K562 (cell line): Measurements from ENCODE around the gene TMEM179. TPM values are rescaled to one million over a fixed set of nuclear protein-coding genes. Genes with fewer than 3 reads are reported as not detected.
A peak's percentile ranks its signal among the peaks of the same experiment; 100 is the strongest.

Experiments
- ATAC-seq: fragments of 200-7000 bp; cut with Tn5 transposase; 3 replicates; pipeline ENCODE4 v1.9.1; 2020; ENCODE audit warnings: moderate library complexity
- BruUV-seq: library from RNA; stranded (reverse); fragments of 400-500 nt; replicated peaks from 2 replicates; lab custom pipeline; 2021; lab: Mats Ljungman, UMichigan
- CTCF ChIA-PET: fragments of 300-600 bp; formaldehyde crosslinking; extraction: SDS; loops from one replicate; lab custom pipeline; 2021; ENCODE audit warnings: low intra/inter-chr PET ratio; lab: Yijun Ruan, JAX
- POLR2A ChIA-PET: fragments of 300-600, 350-650 bp; sonication (Branson Sonifier 250); formaldehyde crosslinking; extraction: SDS; loops from one replicate; lab custom pipeline; 2021; ENCODE audit warnings: antibody characterized with exemption, inconsistent platforms; lab: Yijun Ruan, JAX
- DNase-seq, 4 experiments: peaks; one replicate each; pipeline versions ENCODE4 v3.0.0 to v3.0.0-alpha.2; 2011 to 2018; ENCODE audit warnings: low spot score in 3 of 4, mixed read lengths in 3 of 4; ENCODE audit errors: extremely low read depth in 1 of 4
- FAIRE-seq: peaks from 2 replicates; lab custom pipeline; 2011; peaks lifted over from hg19 to GRCh38; lab: Jason Lieb, UNC
- H2AFZ ChIP-seq: 2 replicates; pipeline ENCODE4 v1.6.0; 2011; ENCODE audit warnings: low read depth, low read length, control low read depth, inconsistent platforms
- H3K27ac ChIP-seq: fragments of 200-600 bp; 3 replicates; pipeline ENCODE4 v1.8.0; 2011; ENCODE audit warnings: low read depth, mild to moderate bottlenecking, control low read depth, inconsistent platforms, low read length, moderate library complexity, mixed read lengths; ENCODE audit errors: extremely low read depth
- H3K27me3 ChIP-seq, 2 experiments: fragments of 300-600 bp in 1 of 2; 2 replicates in 1 of 2; 3 replicates in 1 of 2; pipeline versions ENCODE4 v1.6.0 to v1.8.0; 2011; ENCODE audit warnings: inconsistent platforms in 2 of 2, low read length in 2 of 2, mild to moderate bottlenecking in 1 of 2, mixed read lengths in 1 of 2, moderate library complexity in 1 of 2; ENCODE audit not compliant: control insufficient read depth in 2 of 2, insufficient read depth in 2 of 2
- H3K36me3 ChIP-seq: fragments of 300-600 bp; 3 replicates; pipeline ENCODE4 v1.8.0; 2011; ENCODE audit warnings: mild to moderate bottlenecking, low read length, inconsistent platforms; ENCODE audit not compliant: control insufficient read depth, insufficient read depth
- H3K4me1 ChIP-seq, 2 experiments: fragments of 200-600 bp in 1 of 2; replicated peaks in 1 of 2; 2 replicates in 1 of 2; 3 replicates in 1 of 2; pipeline versions ENCODE4 v1.5.1 to v1.8.0; 2011; ENCODE audit warnings: inconsistent platforms in 2 of 2, low read length in 2 of 2, mild to moderate bottlenecking in 1 of 2, mixed read lengths in 1 of 2, moderate library complexity in 1 of 2; ENCODE audit not compliant: control insufficient read depth in 2 of 2, insufficient read depth in 2 of 2
- H3K4me2 ChIP-seq: 2 replicates; pipeline ENCODE4 v1.6.1; 2011; ENCODE audit warnings: low read length, control low read depth, inconsistent platforms, mixed read lengths; ENCODE audit not compliant: insufficient read depth
- H3K4me3 ChIP-seq: fragments of 200-600 bp; sonication (generic), shearing (Covaris generic); 2 replicates; pipeline ENCODE4 v1.5.1; 2016; ENCODE audit warnings: control low read depth, inconsistent platforms
- H3K79me2 ChIP-seq: fragments of 200-600 bp; 3 replicates; pipeline ENCODE4 v1.8.0; 2011; ENCODE audit warnings: low read length, inconsistent platforms; ENCODE audit not compliant: control insufficient read depth, insufficient read depth
- H3K9ac ChIP-seq, 2 experiments: 2 replicates each; pipeline versions ENCODE4 v1.6.0 to v1.6.1; 2011; ENCODE audit warnings: low read depth in 2 of 2, low read length in 2 of 2, control low read depth in 1 of 2, inconsistent platforms in 1 of 2, mild to moderate bottlenecking in 1 of 2, mixed read lengths in 1 of 2; ENCODE audit not compliant: insufficient read depth in 1 of 2
- H3K9me1 ChIP-seq: one replicate; pipeline ENCODE4 v1.6.0; 2011; ENCODE audit warnings: inconsistent platforms, mild to moderate bottlenecking, low read length, moderate library complexity; ENCODE audit not compliant: control insufficient read depth, insufficient read depth
- H3K9me3 ChIP-seq: replicated peaks from 2 replicates; pipeline ENCODE4 v1.5.1; 2011; ENCODE audit warnings: low read depth, low read length, inconsistent platforms; ENCODE audit not compliant: control insufficient read depth, insufficient read depth
- H4K20me1 ChIP-seq: replicated peaks from 2 replicates; pipeline ENCODE4 v1.6.1; 2011; ENCODE audit warnings: low read length, inconsistent platforms, mixed read lengths; ENCODE audit not compliant: control insufficient read depth, insufficient read depth
- BHLHE40 ChIP-seq: IDR thresholded peaks from 2 replicates; pipeline ENCODE4 v1.6.1; 2011; ENCODE audit warnings: low read length, improper control_type of control experiment
- CHAMP1 ChIP-seq: fragments of 450-650 bp; IDR thresholded peaks from 2 replicates; pipeline ENCODE4 v1.6.1; 2016; ENCODE audit warnings: mild to moderate bottlenecking
- CHD4 ChIP-seq: fragments of 200-600 bp; sonication (generic); IDR thresholded peaks from 3 replicates; pipeline ENCODE4 v1.6.1; 2012; ENCODE audit warnings: low read depth, mild to moderate bottlenecking, mixed read lengths, low read length, inconsistent platforms; ENCODE audit not compliant: insufficient read depth, insufficient replicate concordance, poor library complexity, severe bottlenecking
- FOXK1 ChIP-seq: sonication (generic); formaldehyde crosslinking; IDR thresholded peaks from 2 replicates; pipeline ENCODE4 v1.8.0; 2022; ENCODE audit warnings: missing genetic modification reagents, mild to moderate bottlenecking, borderline replicate concordance
- MCM5 ChIP-seq: fragments of 450-650 bp; IDR thresholded peaks from 2 replicates; pipeline ENCODE4 v1.6.1; 2016; ENCODE audit warnings: low read depth
- NONO ChIP-seq, 2 experiments: fragments of 200-400 bp in 1 of 2; fragments of 450-650 bp in 1 of 2; formaldehyde crosslinking in 1 of 2; IDR thresholded peaks; 2 replicates each; pipeline ENCODE4 v1.6.1; 2017; ENCODE audit warnings: low read depth in 2 of 2, mild to moderate bottlenecking in 2 of 2, moderate library complexity in 2 of 2, low read length in 1 of 2
- POLR2A ChIP-seq: fragments of 450-650 bp; conservative IDR thresholded peaks from 2 replicates; pipeline ENCODE4 v1.6.1; 2016
- RAD51 ChIP-seq: fragments of 450-650 bp; IDR thresholded peaks from 2 replicates; pipeline ENCODE4 v1.7.1; 2016; ENCODE audit warnings: low read depth, mild to moderate bottlenecking, borderline replicate concordance
- TCFL5 ChIP-seq: fragments of 250-450 bp; sonication (Bioruptor Pico); conservative IDR thresholded peaks from 2 replicates; pipeline ENCODE4 v1.6.1; 2021; ENCODE audit warnings: mild to moderate bottlenecking, moderate library complexity, matching md5 sums
- USF1 ChIP-seq: sonication (generic); formaldehyde crosslinking; IDR thresholded peaks from 2 replicates; pipeline ENCODE4 v1.9.0; 2022; ENCODE audit warnings: mild to moderate bottlenecking, missing genetic modification reagents
- WGBS: fragments of 100-300 bp; shearing (Covaris generic); methylation state at CpG from one replicate; pipeline ENCODE4 v1.1.6; 2016; ENCODE audit warnings: low coverage, mixed read lengths; ENCODE audit not compliant: insufficient coverage; ENCODE audit errors: missing lambda C conversion rate; 5-methylcytosine and 5-hydroxymethylcytosine counted together
- in situ Hi-C: fragments of 300-500 bp; cut with MboI; formaldehyde crosslinking; loops from 4 replicates; pipeline ENCODE4 v1.15.0; 2018; ENCODE audit warnings: inconsistent platforms, mixed read lengths
- intact Hi-C: fragments of 100-400 bp; cut with micrococcal nuclease; formaldehyde crosslinking; loops from 2 replicates; pipeline ENCODE4 v1.14.2; 2022
- polyA plus RNA-seq, 8 experiments: library from polyadenylated mRNA; depleted of rRNA in 4 of 8; stranded (reverse) in 5 of 8; unstranded in 3 of 8; fragments of >200 nt; fragmentation: Nextera tagmentation in 2 of 8; fragmentation: Illumina TruSeq in 1 of 8; extraction: Ambion mirVana in 2 of 8; extraction: Trizol in 1 of 8; gene quantifications; 2 replicates each; pipeline versions ENCODE4 v1.2.1 to v1.2.3, GENCODE V29; 2011 to 2014; ENCODE audit warnings: inconsistent platforms in 1 of 8, missing spikeins in 1 of 8
- total RNA-seq, 7 experiments: library from RNA; depleted of rRNA in 6 of 7; stranded (reverse); fragments of >200 nt in 6 of 7; fragmentation: Illumina TruSeq in 2 of 7; extraction: Trizol in 2 of 7; gene quantifications; 2 replicates each; pipeline versions ENCODE4 v1.2.1 to v1.2.3, GENCODE V29; 2011 to 2021; ENCODE audit warnings: low replicate concordance in 1 of 7
- TF ChIP-seq, protein P1 (sequence below): fragments of 450-650 bp; IDR thresholded peaks from 2 replicates; pipeline ENCODE4 v1.6.1; 2014; ENCODE audit warnings: low read depth, mild to moderate bottlenecking, moderate library complexity, borderline replicate concordance

Gene TMEM179
- total and polyA plus RNA-seq, 9 of the 15 experiments (the other 6 are each of a cell fraction or from before 2014, with no cell fraction given), result not detected

GRCh38 chr14:104569435-104569834 lies 35.1 kb downstream of the TMEM179 start (continued):
- TF ChIP-seq CHD4, result no peak
- TF ChIP-seq, protein P1, sequence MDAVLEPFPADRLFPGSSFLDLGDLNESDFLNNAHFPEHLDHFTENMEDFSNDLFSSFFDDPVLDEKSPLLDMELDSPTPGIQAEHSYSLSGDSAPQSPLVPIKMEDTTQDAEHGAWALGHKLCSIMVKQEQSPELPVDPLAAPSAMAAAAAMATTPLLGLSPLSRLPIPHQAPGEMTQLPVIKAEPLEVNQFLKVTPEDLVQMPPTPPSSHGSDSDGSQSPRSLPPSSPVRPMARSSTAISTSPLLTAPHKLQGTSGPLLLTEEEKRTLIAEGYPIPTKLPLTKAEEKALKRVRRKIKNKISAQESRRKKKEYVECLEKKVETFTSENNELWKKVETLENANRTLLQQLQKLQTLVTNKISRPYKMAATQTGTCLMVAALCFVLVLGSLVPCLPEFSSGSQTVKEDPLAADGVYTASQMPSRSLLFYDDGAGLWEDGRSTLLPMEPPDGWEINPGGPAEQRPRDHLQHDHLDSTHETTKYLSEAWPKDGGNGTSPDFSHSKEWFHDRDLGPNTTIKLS, result no peak
- TF ChIP-seq FOXK1 (CRISPR knock-in tag), result no peak
- no peak for TF ChIP-seq NONO (IDR thresholded peaks at IDR 0.05; ENCODE audit: low read depth in 2 of 2, low read length in 1 of 2)
- TF ChIP-seq POLR2A, result no peak
- TF ChIP-seq MCM5, result no peak
- TF ChIP-seq, all 486 proteins: peak for 0

GRCh38 chr14:104568620-104569019 lies 36.0 kb downstream of the TMEM179 start:
- Histone ChIP-seq H3K27me3 (peaks cover 0 to 44% of the 10 kb centered on the region in 2 experiments; a peak in 3 of 5 replicates), H3K4me3 (no peak overlapping the region), H3K9me1 (no peaks in the 10 kb centered on the region), H3K79me2 (no peaks in the 10 kb centered on the region), H3K9me3 (no peaks in the 10 kb centered on the region), H3K4me2 (no peak overlapping the region), H3K27ac (no peak overlapping the region), H3K4me1 (peaks cover 0 to 45% of the 10 kb centered on the region in 2 experiments; a peak in 2 of 5 replicates), H4K20me1 (no peaks in the 10 kb centered on the region; the same call in none of the 2 replicates), H3K36me3 (no peaks in the 10 kb centered on the region), H2AFZ (no peak overlapping the region)
- in situ Hi-C loops, result no loop called here
- POLR2A ChIA-PET, result interaction anchor here (1.3 to 1.4 kb wide), 2 partner anchors 8 to 9 kb away, joined by 3 to 7 read pairs; no protein-coding TSS in a partner anchor
- intact Hi-C loops, result loop anchor here (10.0 kb wide), 1 partner anchor 56 kb away; no protein-coding TSS in a partner anchor
- no TSS peak for BruUV-seq
- FAIRE-seq, result no peak
- DNase-seq, result no peak
- 3% methylated on average over 11 of the region's 11 CpGs for WGBS
- TF ChIP-seq TCFL5 (CRISPR knock-in tag), result no peak
- peak; percentile 74 for TF ChIP-seq BHLHE40
- TF ChIP-seq CHAMP1, result no peak
- TF ChIP-seq RAD51, result peak; percentile 16; the same call in 1 of the 2 replicates
- TF ChIP-seq USF1, result peak; percentile 49; the same call in 1 of the 2 replicates
- TF ChIP-seq, all 486 proteins: peak for 3
- ATAC-seq, result no peak
- no peak overlapping the region for H3K9ac ChIP-seq
- CTCF ChIA-PET, result no interaction called here
